CD4-positive, alpha-beta T cell (primary cell): Measurements from ENCODE around the gene INPP4B. TPM values are rescaled to one million over a fixed set of nuclear protein-coding genes. Genes with fewer than 3 reads are reported as not detected.
"Not testable (repeated sequence)": the region's sequence is repeated elsewhere in the genome, so short reads cannot be mapped to it uniquely, and the experiment has no call there.

Experiments used
- ATAC-seq: fragments of 200-7000 bp; cut with Tn5 transposase; one replicate; pipeline ENCODE4 v1.10.0; 2022; ENCODE audit warnings: mild to moderate bottlenecking; ENCODE audit not compliant: poor library complexity
- CTCF ChIA-PET: fragments of 350-600 bp; sonication (Branson Sonifier 250); formaldehyde crosslinking; loops from one replicate; lab custom pipeline; 2021; ENCODE audit warnings: antibody characterized with exemption, inconsistent platforms; lab: Charles Lee
- POLR2A ChIA-PET: fragments of 350-600 bp; sonication (Branson Sonifier 250); formaldehyde crosslinking; loops from one replicate; lab custom pipeline; 2021; ENCODE audit warnings: antibody characterized with exemption, inconsistent platforms; lab: Charles Lee
- DNase-seq, 14 experiments: peaks; one replicate each; pipeline ENCODE4 v3.0.0-alpha.2; 2013 to 2020; ENCODE audit warnings: mixed read lengths in 2 of 14
- H3K27ac ChIP-seq, 2 donors: one replicate each; pipeline versions ENCODE4 v1.5.1 to v1.7.0; 2013; ENCODE audit warnings: low read length in 2 of 2, low read depth in 1 of 2, mild to moderate bottlenecking in 1 of 2
- H3K27me3 ChIP-seq, 2 experiments: 1 replicate in 1 of 2; 2 replicates in 1 of 2; pipeline versions ENCODE4 v1.6.1 to v1.7.0; 2013; ENCODE audit warnings: low read length in 2 of 2, control low read depth in 1 of 2, mild to moderate bottlenecking in 1 of 2, moderate library complexity in 1 of 2; ENCODE audit not compliant: insufficient read depth in 2 of 2, control insufficient read depth in 1 of 2
- H3K36me3 ChIP-seq: one replicate; pipeline ENCODE4 v1.6.1; 2013; ENCODE audit warnings: low read length, control low read depth; ENCODE audit not compliant: insufficient read depth
- H3K4me1 ChIP-seq: one replicate; pipeline ENCODE4 v1.6.1; 2013; ENCODE audit warnings: low read length, control low read depth; ENCODE audit not compliant: insufficient read depth
- H3K4me3 ChIP-seq: one replicate; pipeline ENCODE4 v1.5.1; 2013; ENCODE audit warnings: mild to moderate bottlenecking, low read length, moderate library complexity
- H3K9me3 ChIP-seq, 2 experiments: 1 replicate in 1 of 2; 2 replicates in 1 of 2; pipeline versions ENCODE4 v1.6.1 to v1.7.0; 2013; ENCODE audit warnings: low read length in 2 of 2, mild to moderate bottlenecking in 2 of 2, control low read depth in 1 of 2, moderate library complexity in 1 of 2; ENCODE audit not compliant: control insufficient read depth in 1 of 2, insufficient read depth in 1 of 2
- H3K27ac Mint-ChIP-seq: one replicate; pipeline ENCODE4 v1.8.0; 2020; ENCODE audit warnings: mixed read lengths
- H3K27me3 Mint-ChIP-seq: one replicate; pipeline ENCODE4 v1.8.0; 2021; ENCODE audit warnings: mixed read lengths
- H3K36me3 Mint-ChIP-seq: one replicate; pipeline ENCODE4 v1.8.0; 2021; ENCODE audit warnings: low read depth, mixed read lengths
- H3K4me1 Mint-ChIP-seq: one replicate; pipeline ENCODE4 v1.8.0; 2021; ENCODE audit warnings: low read depth, mixed read lengths
- H3K4me3 Mint-ChIP-seq: one replicate; pipeline ENCODE4 v1.8.0; 2020; ENCODE audit warnings: mild to moderate bottlenecking, mixed read lengths
- H3K9me3 Mint-ChIP-seq: one replicate; pipeline ENCODE4 v1.8.0; 2020; ENCODE audit warnings: mixed read lengths
- intact Hi-C, 2 experiments: fragments of 100-400 bp; cut with DNase I in 1 of 2; cut with micrococcal nuclease in 1 of 2; formaldehyde crosslinking; loops; one replicate each; pipeline versions ENCODE4 v1.15.1 to v1.9.0; 2023 to 2025; cut with DNase I, micrococcal nuclease
- total RNA-seq, 174 experiments: library from RNA in 2 of 174; stranded (reverse) in 2 of 174; gene quantifications; one replicate each; pipeline ENCODE4 v1.2.3 and lab custom pipeline; 2021 to 2026
- TF ChIP-seq, protein P1 (sequence below): fragments of 200-600 bp; IDR thresholded peaks from one replicate; pipeline ENCODE4 v1.8.0; 2022; ENCODE audit warnings: antibody characterized with exemption, mild to moderate bottlenecking

Gene INPP4B
- total RNA-seq, 2 experiments from 2014 or later, result 50.7 to 53.8 TPM

DNA sequence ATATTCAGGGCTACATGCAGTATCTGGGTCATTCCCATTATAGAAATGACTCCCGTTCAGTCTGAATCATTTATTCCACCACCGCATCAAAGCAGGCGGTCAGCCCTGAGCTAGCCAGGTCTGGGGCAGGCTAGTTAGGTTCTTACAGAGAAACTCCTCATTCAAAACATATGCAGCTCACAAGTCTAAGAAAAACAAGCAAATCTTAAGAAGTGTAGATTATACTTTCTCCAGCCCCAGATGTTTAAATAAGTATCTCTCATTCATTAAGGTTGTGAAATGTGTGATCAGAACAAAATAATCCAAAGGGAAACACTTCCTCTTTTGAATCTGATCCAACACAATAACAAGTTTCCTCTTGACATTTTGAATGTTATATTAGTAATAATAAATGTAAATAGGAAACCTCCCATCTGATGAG lies 441.9 kb downstream of the INPP4B start:
- Mint-ChIP-seq H3K9me3 (no peaks in the 10 kb centered on the region), H3K36me3 (peaks cover 46% of the 10 kb centered on the region), H3K4me3 (peak overlapping the region; percentile 99), H3K27ac (peak overlapping the region; percentile 96), H3K27me3 (no peaks in the 10 kb centered on the region), H3K4me1 (peaks cover 75% of the 10 kb centered on the region)
- DNase-seq (peak in 1 of 14 experiments; percentile 25), ATAC-seq (no peak)
- peak overlapping the region; percentile 20 to 31 for H3K27ac ChIP-seq
- H3K27me3 ChIP-seq, result no peaks in the 10 kb centered on the region
- ChIA-PET POLR2A (interaction anchor here (0.9 to 6.6 kb wide), 8 partner anchors 13 to 300 kb away, joined by 3 to 116 read pairs (median 22); no protein-coding TSS in a partner anchor), CTCF (interaction anchor here (0.9 kb wide), 1 partner anchor 38 kb away, joined by 3 read pairs; no protein-coding TSS in a partner anchor)
- no peaks in the 10 kb centered on the region for H3K9me3 ChIP-seq
- H3K4me3 ChIP-seq, result peak overlapping the region; percentile 63
- H3K36me3 ChIP-seq, result no peaks in the 10 kb centered on the region
- peaks cover 29% of the 10 kb centered on the region for H3K4me1 ChIP-seq
- intact Hi-C loops, result loop anchor here (1.0 to 2.0 kb wide), 4 partner anchors 15 to 163 kb away; no protein-coding TSS in a partner anchor
- TF ChIP-seq, protein P1, sequence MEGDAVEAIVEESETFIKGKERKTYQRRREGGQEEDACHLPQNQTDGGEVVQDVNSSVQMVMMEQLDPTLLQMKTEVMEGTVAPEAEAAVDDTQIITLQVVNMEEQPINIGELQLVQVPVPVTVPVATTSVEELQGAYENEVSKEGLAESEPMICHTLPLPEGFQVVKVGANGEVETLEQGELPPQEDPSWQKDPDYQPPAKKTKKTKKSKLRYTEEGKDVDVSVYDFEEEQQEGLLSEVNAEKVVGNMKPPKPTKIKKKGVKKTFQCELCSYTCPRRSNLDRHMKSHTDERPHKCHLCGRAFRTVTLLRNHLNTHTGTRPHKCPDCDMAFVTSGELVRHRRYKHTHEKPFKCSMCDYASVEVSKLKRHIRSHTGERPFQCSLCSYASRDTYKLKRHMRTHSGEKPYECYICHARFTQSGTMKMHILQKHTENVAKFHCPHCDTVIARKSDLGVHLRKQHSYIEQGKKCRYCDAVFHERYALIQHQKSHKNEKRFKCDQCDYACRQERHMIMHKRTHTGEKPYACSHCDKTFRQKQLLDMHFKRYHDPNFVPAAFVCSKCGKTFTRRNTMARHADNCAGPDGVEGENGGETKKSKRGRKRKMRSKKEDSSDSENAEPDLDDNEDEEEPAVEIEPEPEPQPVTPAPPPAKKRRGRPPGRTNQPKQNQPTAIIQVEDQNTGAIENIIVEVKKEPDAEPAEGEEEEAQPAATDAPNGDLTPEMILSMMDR, result no peak

DNA sequence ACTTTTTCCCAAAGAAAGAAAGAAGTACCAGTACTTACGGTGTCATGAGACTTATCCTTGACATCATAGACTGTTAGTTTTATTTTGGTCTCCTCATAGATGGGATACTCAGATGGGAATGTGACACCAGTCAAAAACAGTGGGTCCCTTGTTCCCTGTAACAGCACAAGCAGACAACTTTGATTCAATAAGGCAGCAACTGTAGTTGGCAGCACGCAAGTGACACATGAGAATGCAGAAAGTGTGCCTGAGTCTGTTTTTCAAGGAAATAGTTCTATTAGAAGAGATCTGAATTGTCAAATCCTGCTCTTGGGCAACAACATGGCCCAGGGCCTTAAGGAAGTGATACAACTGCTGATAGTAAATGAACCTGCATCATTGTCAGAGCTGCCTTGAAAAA lies 443.2 kb downstream of the INPP4B start:
- Histone ChIP-seq H3K9me3 (no peaks in the 10 kb centered on the region), H3K36me3 (no peaks in the 10 kb centered on the region), H3K4me3 (peak overlapping the region; percentile 63), H3K4me1 (peaks cover 24% of the 10 kb centered on the region), H3K27ac (peak overlapping the region; percentile 68 to 74), H3K27me3 (no peaks in the 10 kb centered on the region)
- peak overlapping the region; percentile 93 for H3K27ac Mint-ChIP-seq
- ChIA-PET POLR2A (interaction anchor here (0.8 to 6.6 kb wide), 11 partner anchors 15 to 317 kb away, joined by 3 to 116 read pairs (median 6); no protein-coding TSS in a partner anchor), CTCF (interaction anchor here (0.8 to 1.3 kb wide), 2 partner anchors 30 to 164 kb away, joined by 3 to 4 read pairs; no protein-coding TSS in a partner anchor)
- H3K36me3 Mint-ChIP-seq, result peaks cover 57% of the 10 kb centered on the region
- no peaks in the 10 kb centered on the region for H3K9me3 Mint-ChIP-seq
- peak overlapping the region; percentile 96 for H3K4me3 Mint-ChIP-seq
- no peaks in the 10 kb centered on the region for H3K27me3 Mint-ChIP-seq
- no peak for ATAC-seq
- DNase-seq, result peak in 2 of 14 experiments; percentile 29 to 36
- peaks cover 74% of the 10 kb centered on the region for H3K4me1 Mint-ChIP-seq
- intact Hi-C loops, result loop anchor here in 1 of 2 experiments (2.0 kb wide), 1 partner anchor 14 kb away; no protein-coding TSS in a partner anchor
- TF ChIP-seq, protein P1, result no peak

DNA sequence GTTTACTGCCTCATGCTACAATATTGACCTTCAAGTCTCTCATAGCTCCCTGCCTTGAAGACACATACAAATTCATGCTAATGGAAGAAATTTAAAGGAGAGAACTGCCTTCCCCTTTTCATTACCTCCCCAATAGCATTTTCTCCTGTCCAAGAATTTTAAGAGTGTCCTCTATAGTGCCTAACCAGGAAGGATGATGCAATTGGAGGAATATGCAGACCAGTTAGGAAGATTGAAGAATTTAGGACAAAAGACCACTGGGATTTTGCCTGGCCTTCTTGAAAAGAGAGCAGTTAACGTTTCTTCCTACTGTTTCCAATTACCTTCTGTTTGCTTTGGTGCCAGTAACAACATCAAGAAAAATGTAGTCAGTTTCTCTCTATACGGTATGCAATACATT lies 443.9 kb downstream of the INPP4B start:
- peaks cover 63% of the 10 kb centered on the region for H3K36me3 Mint-ChIP-seq
- no peak for DNase-seq
- Histone ChIP-seq H3K27me3 (no peaks in the 10 kb centered on the region), H3K27ac (peak overlapping the region; percentile 68 to 74), H3K4me3 (peak overlapping the region; percentile 63), H3K9me3 (no peaks in the 10 kb centered on the region), H3K36me3 (no peaks in the 10 kb centered on the region), H3K4me1 (peaks cover 31% of the 10 kb centered on the region)
- ChIA-PET POLR2A (interaction anchor here (0.6 to 6.6 kb wide), 5 partner anchors 12 to 299 kb away, joined by 4 to 116 read pairs (median 6); no protein-coding TSS in a partner anchor), CTCF (no interaction called here)
- H3K4me1 Mint-ChIP-seq, result peaks cover 71% of the 10 kb centered on the region
- H3K4me3 Mint-ChIP-seq, result peak overlapping the region; percentile 96
- no peaks in the 10 kb centered on the region for H3K27me3 Mint-ChIP-seq
- peak overlapping the region; percentile 93 for H3K27ac Mint-ChIP-seq
- TF ChIP-seq, protein P1, result no peak
- intact Hi-C loops, result loop anchor here in 1 of 2 experiments (2.0 kb wide), 1 partner anchor 13 kb away; no protein-coding TSS in a partner anchor
- ATAC-seq, result no peak
- H3K9me3 Mint-ChIP-seq, result no peaks in the 10 kb centered on the region

DNA sequence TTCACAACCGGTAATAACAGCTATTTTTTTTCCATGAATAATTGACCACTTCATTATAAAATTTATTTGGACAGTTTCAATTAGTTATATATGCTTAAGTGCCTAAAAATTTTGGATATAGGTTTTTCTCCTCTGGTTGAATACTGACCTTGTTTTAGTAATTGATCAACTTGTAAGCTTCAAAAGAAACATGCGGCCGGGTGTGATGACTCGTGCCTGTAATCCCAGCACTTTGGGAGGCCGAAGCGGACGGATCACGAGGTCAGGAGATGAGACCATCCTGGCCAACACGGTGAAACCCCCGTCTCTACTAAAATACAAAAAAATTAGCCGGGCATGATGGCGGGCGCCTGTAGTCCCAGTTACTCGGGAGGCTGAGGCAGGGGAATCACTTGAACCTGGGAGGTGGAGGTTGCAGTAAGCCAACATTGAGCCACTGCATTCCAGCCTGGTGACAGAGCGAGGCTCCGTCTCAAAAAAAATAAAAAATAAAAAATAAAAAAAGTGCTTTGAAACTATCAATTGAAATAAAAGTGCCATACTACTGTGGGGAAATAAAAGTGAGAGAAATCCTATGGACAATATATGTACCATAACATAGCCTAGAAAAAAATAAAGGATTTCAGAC lies 448.6 kb downstream of the INPP4B start:
- intact Hi-C loops, result loop anchor here (2.0 to 5.0 kb wide), 3 partner anchors 19 to 165 kb away; no protein-coding TSS in a partner anchor
- Histone ChIP-seq H3K4me3 (peak overlapping the region; percentile 36), H3K4me1 (peaks cover 32% of the 10 kb centered on the region)
- H3K4me3 Mint-ChIP-seq, result peak overlapping the region; percentile 71
- not testable (repeated sequence) for H3K36me3 ChIP-seq, H3K27me3 ChIP-seq, H3K27ac ChIP-seq, H3K27me3 Mint-ChIP-seq, ATAC-seq, DNase-seq, H3K9me3 Mint-ChIP-seq, H3K9me3 ChIP-seq
- POLR2A ChIA-PET, result interaction anchor here (1.1 to 1.9 kb wide), 6 partner anchors 9 to 44 kb away, joined by 3 to 7 read pairs (median 4); no protein-coding TSS in a partner anchor
- H3K27ac Mint-ChIP-seq, result peak overlapping the region; percentile 93
- H3K4me1 Mint-ChIP-seq, result peaks cover 90% of the 10 kb centered on the region
- H3K36me3 Mint-ChIP-seq, result peaks cover 96% of the 10 kb centered on the region
- CTCF ChIA-PET, result interaction anchor here (1.3 kb wide), 1 partner anchor 9 kb away, joined by 6 read pairs; no protein-coding TSS in a partner anchor
